Panc1 (cell line): ENCODE data around the gene CBS. TPM values are rescaled to one million over a fixed set of nuclear protein-coding genes. Genes with fewer than 3 reads are reported as not detected.

ENCODE experiments used
- ATAC-seq: fragments of 200-7000 bp; cut with Tn5 transposase; 2 replicates; pipeline ENCODE4 v1.9.1; 2020; ENCODE audit warnings: mild to moderate bottlenecking, moderate library complexity
- BruUV-seq: library from RNA; stranded (reverse); fragments of 400-500 nt; replicated peaks from 2 replicates; lab custom pipeline; 2021; lab: Mats Ljungman, UMichigan
- CTCF ChIA-PET: fragments of 300-600 bp; sonication (Branson Sonifier 250); formaldehyde crosslinking; loops from one replicate; lab custom pipeline; 2022; ENCODE audit warnings: antibody characterized with exemption; lab: Charles Lee
- POLR2A ChIA-PET: fragments of 300-600 bp; sonication (Branson Sonifier 250); formaldehyde crosslinking; loops from one replicate; lab custom pipeline; 2022; ENCODE audit warnings: antibody characterized with exemption; lab: Charles Lee
- DNase-seq: peaks from one replicate; pipeline ENCODE4 v3.0.0-alpha.2; 2010; ENCODE audit warnings: low read depth, low spot score
- H3K27ac ChIP-seq: 2 replicates; pipeline ENCODE4 v1.5.1; 2011; ENCODE audit warnings: mild to moderate bottlenecking, low read length, inconsistent platforms
- H3K27me3 ChIP-seq: fragments of 200-500 bp; sonication (Bioruptor generic); 2 replicates; pipeline ENCODE4 v1.6.0; 2014; ENCODE audit warnings: low read length, inconsistent platforms; ENCODE audit not compliant: control insufficient read depth, insufficient read depth
- H3K36me3 ChIP-seq: fragments of 200-500 bp; sonication (Bioruptor generic); 2 replicates; pipeline ENCODE4 v1.5.1; 2014; ENCODE audit warnings: inconsistent platforms, mild to moderate bottlenecking, low read length, moderate library complexity; ENCODE audit not compliant: control insufficient read depth, insufficient read depth
- H3K4me1 ChIP-seq: 2 replicates; pipeline ENCODE4 v1.5.1; 2011; ENCODE audit warnings: inconsistent platforms, mild to moderate bottlenecking, low read length, moderate library complexity; ENCODE audit not compliant: control insufficient read depth, insufficient read depth
- H3K4me3 ChIP-seq, 2 experiments: 2 replicates each; pipeline ENCODE4 v1.5.1; 2011 to 2012; ENCODE audit warnings: low read depth in 2 of 2, low read length in 2 of 2, mild to moderate bottlenecking in 2 of 2, inconsistent platforms in 1 of 2, moderate library complexity in 1 of 2
- H3K9me3 ChIP-seq: fragments of 200-500 bp; sonication (Bioruptor generic); 2 replicates; pipeline ENCODE4 v1.5.1; 2014; ENCODE audit warnings: low read depth, mild to moderate bottlenecking, inconsistent platforms, low read length, moderate library complexity; ENCODE audit not compliant: control insufficient read depth, insufficient read depth
- CTCF ChIP-seq: fragments of 450-650 bp; IDR thresholded peaks from 2 replicates; pipeline ENCODE4 v1.5.1; 2017; ENCODE audit warnings: mild to moderate bottlenecking
- POLR2AphosphoS5 ChIP-seq: IDR thresholded peaks from 2 replicates; pipeline ENCODE4 v1.6.1; 2012; ENCODE audit warnings: mild to moderate bottlenecking, low read depth, low read length, moderate library complexity
- REST ChIP-seq, 2 experiments: IDR thresholded peaks; 2 replicates each; pipeline ENCODE4 v1.6.1; 2011 to 2012; ENCODE audit warnings: low read depth in 2 of 2, control low read depth in 1 of 2, low read length in 1 of 2, mild to moderate bottlenecking in 1 of 2, moderate library complexity in 1 of 2; ENCODE audit not compliant: insufficient read depth in 1 of 2
- SIN3A ChIP-seq: IDR thresholded peaks from 2 replicates; pipeline ENCODE4 v1.6.1; 2012; ENCODE audit warnings: low read depth, mild to moderate bottlenecking, low read length, moderate library complexity, borderline replicate concordance; ENCODE audit not compliant: insufficient read depth
- TCF7L2 ChIP-seq: IDR thresholded peaks from 2 replicates; pipeline ENCODE4 v1.6.1; 2011; ENCODE audit warnings: mild to moderate bottlenecking, low read depth, low read length, inconsistent platforms
- in situ Hi-C: cut with HindIII; loops from 2 replicates; pipeline ENCODE4 v1.10.0; 2016; ENCODE audit warnings: low sequenced_read_pairs, low pct_unique_long_range_greater_than_20kb
- intact Hi-C: fragments of 100-400 bp; cut with micrococcal nuclease; formaldehyde crosslinking; loops from one replicate; pipeline ENCODE4 v1.10.0; 2022; ENCODE audit not compliant: unreplicated experiment
- total RNA-seq: library from RNA; stranded (reverse); gene quantifications from one replicate; pipeline ENCODE4 v1.2.1, GENCODE V29; 2021; ENCODE audit not compliant: unreplicated experiment

CBS gene
- total RNA-seq, 1 experiment from 2014 or later: 62.5 TPM

- H3K4me3 ChIP-seq: no peak overlapping the region
- H3K4me1 ChIP-seq: 0 out of 2 replicates have a peak, but pooled peaks cover 3% of the 10 kb centered on the region
- no peak for ATAC-seq
- CTCF ChIA-PET: no interaction called here
- H3K36me3 ChIP-seq: no peaks in the 10 kb centered on the region; the same call in 1 of the 2 replicates
- H3K27me3 ChIP-seq: no peaks in the 10 kb centered on the region
- in situ Hi-C loops (no loop called here), intact Hi-C loops (no loop called here)
- BruUV-seq: no TSS peak
- no peak overlapping the region for H3K27ac ChIP-seq
- POLR2A ChIA-PET: no interaction called here
- TF ChIP-seq CTCF: no peak
- no peak for TF ChIP-seq TCF7L2
- no peak for TF ChIP-seq POLR2AphosphoS5
- TF ChIP-seq SIN3A: no peak
- no peak for TF ChIP-seq REST (IDR thresholded peaks at IDR 0.05; ENCODE audit: insufficient read depth in 1 of 2, low read depth in 2 of 2, low read length in 1 of 2)
- no peaks in the 10 kb centered on the region for H3K9me3 ChIP-seq
- DNase-seq: no peak
Measured at GRCh38 chr21:43020771-43021170, 54.9 kb downstream of the CBS start.

- ChIA-PET CTCF (no interaction called here), POLR2A (no interaction called here)
- no peaks in the 10 kb centered on the region; the same call in 1 of the 2 replicates for H3K36me3 ChIP-seq
Measured at GRCh38 chr21:43020177-43020576, 55.5 kb downstream of the CBS start.

More at GRCh38 chr21:43020177-43020576, 55.5 kb downstream of the CBS start:
- in situ Hi-C loops (no loop called here), intact Hi-C loops (no loop called here)
- Histone ChIP-seq H3K4me1 (no peaks in the 10 kb centered on the region), H3K27me3 (no peaks in the 10 kb centered on the region), H3K9me3 (no peaks in the 10 kb centered on the region), H3K4me3 (no peak overlapping the region), H3K27ac (no peak overlapping the region)
- no peak for ATAC-seq
- DNase-seq: no peak
- TF ChIP-seq TCF7L2 (no peak), SIN3A (no peak), CTCF (no peak), REST (IDR thresholded peaks at IDR 0.05; ENCODE audit: insufficient read depth in 1 of 2, low read depth in 2 of 2, low read length in 1 of 2) (no peak), POLR2AphosphoS5 (no peak)
- no TSS peak for BruUV-seq
